Stomach (tissue), 9 donors: ENCODE data around the gene PRM3. TPM values are rescaled to one million over a fixed set of nuclear protein-coding genes. Genes with fewer than 3 reads are reported as not detected.

Experiments
- DNase-seq, 2 donors: peaks; one replicate each; pipeline versions ENCODE4 v3.0.0 to v3.0.0-alpha.2; 2013 to 2019
- H3K27ac ChIP-seq, 5 donors: fragments of 200-600 bp in 4 of 5; sonication (generic) in 4 of 5; one replicate each; pipeline ENCODE4 v1.5.1; 2013 to 2019; ENCODE audit warnings: mild to moderate bottlenecking in 1 of 5, moderate library complexity in 1 of 5
- H3K27me3 ChIP-seq, 3 donors: fragments of 200-600 bp; sonication (generic); one replicate each; pipeline ENCODE4 v1.5.1; 2017 to 2019; ENCODE audit warnings: mixed run types in 1 of 3
- H3K36me3 ChIP-seq, 4 donors: fragments of 200-600 bp; sonication (generic); 1 replicate in 3 of 4; 2 replicates in 1 of 4; pipeline ENCODE4 v1.5.1; 2016 to 2019
- H3K4me1 ChIP-seq, 4 donors: fragments of 200-600 bp; sonication (generic); one replicate each; pipeline ENCODE4 v1.5.1; 2016 to 2019
- H3K4me3 ChIP-seq, 4 donors: fragments of 200-600 bp; sonication (generic) in 3 of 4; one replicate each; pipeline ENCODE4 v1.5.1; 2016 to 2019; ENCODE audit warnings: mild to moderate bottlenecking in 1 of 4
- H3K9me3 ChIP-seq, 4 donors: fragments of 200-600 bp; sonication (generic); one replicate each; pipeline ENCODE4 v1.5.1; 2016 to 2019
- CTCF ChIP-seq, 7 experiments: fragments of 450-650 bp in 4 of 7; fragments of 200-600 bp in 3 of 7; sonication (generic) in 3 of 7; IDR thresholded peaks; one replicate each; pipeline ENCODE4 v1.5.1; 2016 to 2019; ENCODE audit warnings: antibody characterized with exemption in 7 of 7, control low read depth in 2 of 7, mild to moderate bottlenecking in 1 of 7
- EP300 ChIP-seq: sonication (generic); formaldehyde crosslinking; IDR thresholded peaks from one replicate; pipeline ENCODE4 v1.6.1; 2017; ENCODE audit warnings: antibody characterized with exemption
- POLR2A ChIP-seq, 4 donors: fragments of 450-650 bp; IDR thresholded peaks; one replicate each; pipeline ENCODE4 v1.6.1; 2016; ENCODE audit warnings: antibody characterized with exemption in 4 of 4, control low read depth in 2 of 4, mild to moderate bottlenecking in 1 of 4, moderate library complexity in 1 of 4
- POLR2AphosphoS5 ChIP-seq, 3 donors: sonication (generic); formaldehyde crosslinking; IDR thresholded peaks; one replicate each; pipeline ENCODE4 v1.6.1; 2016; ENCODE audit warnings: antibody characterized with exemption in 3 of 3
- WGBS, 5 donors: extraction: QIAGEN DNeasy Blood & Tissue Kit in 3 of 5; methylation state at CpG; one replicate each; pipeline versions ENCODE4 v1.1.5 to v1.1.7; 2013 to 2018; 5-methylcytosine and 5-hydroxymethylcytosine counted together
- intact Hi-C: fragments of 100-400 bp; cut with DNase I; formaldehyde crosslinking; loops from one replicate; pipeline ENCODE4 v1.15.1; 2023; ENCODE audit warnings: low total_unique reads
- polyA plus RNA-seq, 3 donors: library from polyadenylated mRNA; stranded (reverse); fragments of 200-250 nt; gene quantifications; one replicate each; pipeline ENCODE4 v1.2.3, GENCODE V29; 2013
- total RNA-seq, 5 donors: library from RNA; depleted of rRNA; stranded (reverse); fragments of >200 nt; gene quantifications; one replicate each; pipeline versions ENCODE4 v1.1.0 to v1.2.3, GENCODE V29; 2014 to 2016
- donor health status: healthy with polysubstance abuse.
- donor health status: Bipolar disorder and iron deficiency.
- donor health status: healthy.

Gene PRM3
- total and polyA plus RNA-seq, 8 donors, result not detected

- Histone ChIP-seq H3K4me3 (no peak overlapping the region), H3K4me1 (peaks cover 4 to 29% (median 18%) of the 10 kb centered on the region in 4 donors), H3K27me3 (no peaks in the 10 kb centered on the region), H3K36me3 (no peaks in the 10 kb centered on the region), H3K27ac (peak overlapping the region in 1 of 5 donors; percentile 64), H3K9me3 (no peaks in the 10 kb centered on the region)
- intact Hi-C loops, result no loop called here
- peak in 1 of 2 donors; percentile 51 for DNase-seq
- WGBS, 5 donors, result 67 to 81% (median 69%) methylated on average over 7 of the region's 7 CpGs
- TF ChIP-seq EP300 (no peak), CTCF (IDR thresholded peaks at IDR 0.05) (no peak), POLR2A (IDR thresholded peaks at IDR 0.05) (no peak), POLR2AphosphoS5 (IDR thresholded peaks at IDR 0.05) (no peak)
Measured at GRCh38 chr16:11306997-11307638, 33.7 kb upstream of the PRM3 start.

- peaks cover 4 to 24% (median 15%) of the 10 kb centered on the region in 4 donors for H3K4me1 ChIP-seq
- no peak overlapping the region for H3K4me3 ChIP-seq
- no peaks in the 10 kb centered on the region for H3K27me3 ChIP-seq
- H3K27ac ChIP-seq, result no peak overlapping the region
- no peak for DNase-seq
- 86 to 93% (median 92%) methylated on average over 8 of the region's 8 CpGs for WGBS, 5 donors
- no peak for TF ChIP-seq CTCF (IDR thresholded peaks at IDR 0.05)
- no peak for TF ChIP-seq EP300
- no peak for TF ChIP-seq POLR2A (IDR thresholded peaks at IDR 0.05)
- TF ChIP-seq POLR2AphosphoS5 (IDR thresholded peaks at IDR 0.05), result no peak
- no peaks in the 10 kb centered on the region for H3K36me3 ChIP-seq
- no peaks in the 10 kb centered on the region for H3K9me3 ChIP-seq
- intact Hi-C loops, result no loop called here
Measured at GRCh38 chr16:11306381-11306780, 33.0 kb upstream of the PRM3 start.

- peak; percentile 67 to 85 for DNase-seq
- intact Hi-C loops, result no loop called here
- H3K27ac ChIP-seq, result peak overlapping the region; percentile 30 to 71 (median 52)
- H3K4me3 ChIP-seq, result peak overlapping the region in 1 of 4 donors; percentile 12
- WGBS, 5 donors, result 30 to 49% (median 40%) methylated on average over 18 of the region's 18 CpGs
- H3K27me3 ChIP-seq, result no peaks in the 10 kb centered on the region
- TF ChIP-seq EP300 (no peak), POLR2A (IDR thresholded peaks at IDR 0.05) (no peak), POLR2AphosphoS5 (IDR thresholded peaks at IDR 0.05) (peak in 1 of 3 donors; percentile 56), CTCF (IDR thresholded peaks at IDR 0.05) (no peak)
- no peaks in the 10 kb centered on the region for H3K9me3 ChIP-seq
- peaks cover 4 to 18% (median 11%) of the 10 kb centered on the region in 4 donors for H3K4me1 ChIP-seq
- no peaks in the 10 kb centered on the region for H3K36me3 ChIP-seq
Measured at GRCh38 chr16:11303405-11304138, 30.1 kb upstream of the PRM3 start.

- peak; percentile 52 to 87 for DNase-seq
- no peaks in the 10 kb centered on the region for H3K36me3 ChIP-seq
- TF ChIP-seq EP300 (no peak), CTCF (IDR thresholded peaks at IDR 0.05) (no peak), POLR2A (IDR thresholded peaks at IDR 0.05) (no peak), POLR2AphosphoS5 (IDR thresholded peaks at IDR 0.05) (no peak)
- intact Hi-C loops, result no loop called here
- peaks cover 6 to 23% (median 15%) of the 10 kb centered on the region in 4 donors for H3K4me1 ChIP-seq
- no peak overlapping the region for H3K4me3 ChIP-seq
- 35 to 51% (median 42%) methylated on average over 3 to 4 of the region's 4 CpGs for WGBS, 5 donors
- no peaks in the 10 kb centered on the region for H3K27me3 ChIP-seq
- H3K9me3 ChIP-seq, result no peaks in the 10 kb centered on the region
- H3K27ac ChIP-seq, result peak overlapping the region; percentile 30 to 71 (median 52)
Measured at GRCh38 chr16:11302977-11303376, 29.5 kb upstream of the PRM3 start.
